Measurements from ENCODE around the gene PTER. TPM values are rescaled to one million over a fixed set of nuclear protein-coding genes. Genes with fewer than 3 reads are reported as not detected.

Gene PTER
- total RNA-seq, 1 donor = 29.7 TPM

GRCh38 chr10:16520900-16521299 is 84.1 kb downstream of the PTER start:
- peak; percentile 15 for TF ChIP-seq CTCF (IDR thresholded peaks at IDR 0.05; ENCODE audit: extremely low read depth, low read depth, low read length)
- no peaks in the 10 kb centered on the region for H3K36me3 ChIP-seq (ENCODE audit: insufficient read depth, low read length)
- H3K4me2 ChIP-seq (ENCODE audit: insufficient read depth, low read length) = peak overlapping the region; percentile 72
- no peaks in the 10 kb centered on the region for H4K20me1 ChIP-seq (ENCODE audit: insufficient read depth, low read length)
- H3K4me3 ChIP-seq (ENCODE audit: insufficient read depth, low read length) = peak overlapping the region; percentile 66
- peak; percentile 90 for DNase-seq (ENCODE audit: insufficient read length, low spot score, missing footprints)
- H3K9me3 ChIP-seq (ENCODE audit: low read depth, low read length) = no peaks in the 10 kb centered on the region
- no peaks in the 10 kb centered on the region for H3K4me1 ChIP-seq (ENCODE audit: insufficient read depth, low read length)
- no peak overlapping the region for H2AFZ ChIP-seq (ENCODE audit: low read length)
- H3K27ac ChIP-seq (ENCODE audit: low read depth, low read length) = no peak overlapping the region
- no peaks in the 10 kb centered on the region for H3K79me2 ChIP-seq (ENCODE audit: insufficient read depth, low read length)
- peaks cover 33% of the 10 kb centered on the region for H3K27me3 ChIP-seq (ENCODE audit: insufficient read depth, low read length)

- Histone ChIP-seq H3K9me3 (ENCODE audit: low read depth, low read length) (no peaks in the 10 kb centered on the region), H2AFZ (ENCODE audit: low read length) (peak within 1 kb of the TSS; percentile 20), H3K27me3 (ENCODE audit: insufficient read depth, low read length) (peaks cover 33% of the 10 kb centered on the region)
Measured at GRCh38 chr10:16521311-16522016, 84.7 kb downstream of the PTER start, which contains the start of gene C1QL3. C1QL3 (minus strand) TSS chr10:16521879; CDS start chr10:16521065, 814 bp downstream.

GRCh38 chr10:16527452-16527851 is 90.6 kb downstream of the PTER start:
- no peak for TF ChIP-seq CTCF (IDR thresholded peaks at IDR 0.05; ENCODE audit: extremely low read depth, low read depth, low read length)
- no peaks in the 10 kb centered on the region for H3K79me2 ChIP-seq (ENCODE audit: insufficient read depth, low read length)
- no peak overlapping the region for H3K4me3 ChIP-seq (ENCODE audit: insufficient read depth, low read length)
- DNase-seq (ENCODE audit: insufficient read length, low spot score, missing footprints) = no peak
- H3K27me3 ChIP-seq (ENCODE audit: insufficient read depth, low read length) = peaks cover 8% of the 10 kb centered on the region
- H3K4me2 ChIP-seq (ENCODE audit: insufficient read depth, low read length) = no peak overlapping the region
- H3K27ac ChIP-seq (ENCODE audit: low read depth, low read length) = no peak overlapping the region
- no peaks in the 10 kb centered on the region for H4K20me1 ChIP-seq (ENCODE audit: insufficient read depth, low read length)
- H3K36me3 ChIP-seq (ENCODE audit: insufficient read depth, low read length) = no peaks in the 10 kb centered on the region
- no peaks in the 10 kb centered on the region for H3K4me1 ChIP-seq (ENCODE audit: insufficient read depth, low read length)
- H2AFZ ChIP-seq (ENCODE audit: low read length) = no peak overlapping the region
- no peaks in the 10 kb centered on the region for H3K9me3 ChIP-seq (ENCODE audit: low read depth, low read length)

More at GRCh38 chr10:16521311-16522016, 84.7 kb downstream of the PTER start, which contains the start of gene C1QL3:
- peak within 1 kb of the TSS; percentile 72 for H3K4me2 ChIP-seq (ENCODE audit: insufficient read depth, low read length)
- no peaks in the 10 kb centered on the region for H4K20me1 ChIP-seq (ENCODE audit: insufficient read depth, low read length)
- H3K36me3 ChIP-seq (ENCODE audit: insufficient read depth, low read length) = no peaks in the 10 kb centered on the region
- peak; percentile 90 for DNase-seq (ENCODE audit: insufficient read length, low spot score, missing footprints)
- H3K4me1 ChIP-seq (ENCODE audit: insufficient read depth, low read length) = no peaks in the 10 kb centered on the region
- no peaks in the 10 kb centered on the region for H3K79me2 ChIP-seq (ENCODE audit: insufficient read depth, low read length)
- H3K4me3 ChIP-seq (ENCODE audit: insufficient read depth, low read length) = peak within 1 kb of the TSS; percentile 66
- no peak within 1 kb of the TSS for H3K27ac ChIP-seq (ENCODE audit: low read depth, low read length)
- no peak for TF ChIP-seq CTCF (IDR thresholded peaks at IDR 0.05; ENCODE audit: extremely low read depth, low read depth, low read length)

- Histone ChIP-seq H4K20me1 (ENCODE audit: insufficient read depth, low read length) (no peaks in the 10 kb centered on the region), H3K4me2 (ENCODE audit: insufficient read depth, low read length) (no peak overlapping the region), H3K4me3 (ENCODE audit: insufficient read depth, low read length) (no peak overlapping the region), H3K9me3 (ENCODE audit: low read depth, low read length) (no peaks in the 10 kb centered on the region), H3K4me1 (ENCODE audit: insufficient read depth, low read length) (no peaks in the 10 kb centered on the region), H3K36me3 (ENCODE audit: insufficient read depth, low read length) (no peaks in the 10 kb centered on the region), H3K79me2 (ENCODE audit: insufficient read depth, low read length) (no peaks in the 10 kb centered on the region), H2AFZ (ENCODE audit: low read length) (no peak overlapping the region), H3K27ac (ENCODE audit: low read depth, low read length) (no peak overlapping the region), H3K27me3 (ENCODE audit: insufficient read depth, low read length) (no peaks in the 10 kb centered on the region)
- DNase-seq (ENCODE audit: insufficient read length, low spot score, missing footprints) = no peak
- TF ChIP-seq CTCF (IDR thresholded peaks at IDR 0.05; ENCODE audit: extremely low read depth, low read depth, low read length) = no peak
Measured at GRCh38 chr10:16529853-16530252, 93.0 kb downstream of the PTER start.
